Stimulated activated naive CD4-positive, alpha-beta T cell (primary cell): ENCODE data around the gene PCDH1.

ENCODE experiments used
- DNase-seq, 6 experiments: peaks; one replicate each; lab custom pipeline; 2025; lab: John Stamatoyannopoulos, UW

PCDH1 gene

DNA sequence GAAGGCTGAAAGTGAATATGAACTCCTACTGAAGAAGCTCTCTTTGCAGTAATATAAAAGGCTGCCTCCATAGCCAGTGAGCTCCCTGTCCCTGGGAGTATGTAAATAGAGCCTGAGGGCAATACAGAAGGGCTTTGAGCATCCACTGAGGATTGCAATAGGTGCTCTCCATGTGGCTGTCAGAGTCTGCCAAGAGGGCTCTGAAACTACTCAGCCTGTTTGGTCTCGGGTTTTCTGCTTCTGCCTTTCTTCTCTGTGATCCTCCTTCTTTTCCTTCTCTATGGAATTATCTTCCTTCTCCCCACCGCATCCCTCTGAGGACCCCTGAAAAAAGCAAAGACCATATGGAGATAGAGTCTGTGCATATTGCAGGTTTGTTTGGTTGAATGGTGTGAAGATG lies 69.4 kb downstream of the PCDH1 start:
- no peak for DNase-seq

DNA sequence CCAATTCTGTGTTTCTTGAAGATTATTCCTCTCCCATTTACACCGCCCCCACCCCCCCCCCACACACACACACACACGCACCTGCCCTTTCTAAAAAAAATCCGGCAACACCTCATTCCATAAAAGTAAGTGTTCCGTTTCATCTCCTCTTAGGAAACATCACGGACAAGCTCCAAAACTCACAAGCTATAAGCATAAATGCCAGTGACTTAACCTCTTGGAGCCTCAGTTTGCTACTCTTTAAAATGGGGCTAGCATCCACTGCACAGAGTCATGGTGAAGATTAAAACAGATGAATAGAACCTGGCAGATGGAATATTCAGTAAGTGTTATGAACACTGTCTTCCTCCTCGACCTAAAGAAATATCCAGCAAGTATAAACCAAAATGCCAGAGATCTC lies 70.5 kb downstream of the PCDH1 start:
- DNase-seq, result no peak

DNA sequence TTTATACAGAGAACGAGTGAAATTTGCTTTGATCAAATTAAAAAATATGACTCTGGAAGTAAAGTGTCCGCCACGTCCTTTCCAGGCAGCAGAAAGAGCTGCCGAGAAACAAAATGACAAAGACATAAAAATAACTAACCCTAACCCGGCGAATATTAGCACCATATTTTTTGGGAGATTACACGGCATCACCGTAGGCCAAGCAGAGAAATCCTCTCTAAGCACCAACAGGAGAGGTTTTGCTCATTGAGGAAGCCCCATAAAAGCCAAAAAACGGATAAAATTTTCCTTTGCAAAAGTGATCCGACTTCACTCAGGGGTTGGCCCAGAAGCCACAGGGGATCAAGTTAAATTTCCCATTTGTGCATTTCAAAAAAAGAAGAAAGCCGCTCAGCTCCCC lies 70.9 kb downstream of the PCDH1 start:
- DNase-seq, result no peak

DNA sequence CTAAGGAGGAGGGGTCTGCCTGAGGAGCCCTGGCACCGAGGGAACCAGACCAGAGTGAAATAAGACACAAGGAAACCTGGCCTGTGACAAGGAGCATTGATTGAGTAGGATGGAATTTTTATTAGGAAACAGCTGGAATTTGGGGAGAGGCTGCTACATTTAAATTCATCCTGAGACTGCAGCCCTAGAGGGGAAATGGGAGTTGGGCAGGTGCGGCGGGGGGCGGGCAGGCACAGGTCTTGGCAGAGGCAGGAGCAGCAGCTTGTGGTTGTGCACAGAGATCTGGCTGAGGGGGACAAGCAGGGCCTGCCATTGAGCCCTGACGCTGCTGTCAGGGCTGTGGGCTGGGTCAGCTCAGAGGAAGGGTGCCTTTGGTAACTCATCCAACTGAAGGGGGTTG lies 71.6 kb downstream of the PCDH1 start:
- DNase-seq, result no peak

DNA sequence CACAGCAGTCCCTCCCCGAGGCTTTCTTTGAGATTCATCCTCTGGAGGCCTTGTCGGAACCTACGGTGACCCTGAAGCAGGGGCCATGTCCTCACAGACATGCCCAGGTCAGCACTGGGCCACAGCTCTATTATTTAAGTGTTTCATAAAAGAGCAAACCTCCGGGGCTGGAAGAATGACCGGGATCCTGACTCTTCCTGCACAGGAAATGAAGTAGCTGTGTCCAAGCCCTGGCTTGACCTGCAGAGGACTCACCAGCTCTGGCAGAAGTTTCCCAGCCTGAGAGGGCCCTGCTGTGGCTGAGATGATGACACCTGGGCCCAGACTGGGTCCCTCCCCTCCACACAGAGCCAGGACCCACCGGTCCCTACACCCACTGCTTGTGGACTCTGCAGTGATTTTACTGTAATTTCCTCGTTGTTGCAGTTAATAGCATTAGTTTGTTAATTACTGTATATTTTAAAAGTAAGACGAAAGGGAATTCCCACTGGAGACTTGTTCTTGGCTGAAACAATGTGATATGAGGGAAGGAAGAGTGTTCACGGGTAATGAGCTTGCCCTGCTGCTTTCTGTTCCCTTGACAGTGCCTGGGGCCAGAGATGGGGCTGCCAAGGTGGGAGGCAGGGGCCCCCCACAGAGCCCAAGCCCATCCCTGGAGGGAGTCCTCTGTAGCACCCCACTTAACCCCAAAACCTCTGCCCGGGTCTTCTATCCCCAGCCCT lies 72.2 kb downstream of the PCDH1 start:
- no peak for DNase-seq

DNA sequence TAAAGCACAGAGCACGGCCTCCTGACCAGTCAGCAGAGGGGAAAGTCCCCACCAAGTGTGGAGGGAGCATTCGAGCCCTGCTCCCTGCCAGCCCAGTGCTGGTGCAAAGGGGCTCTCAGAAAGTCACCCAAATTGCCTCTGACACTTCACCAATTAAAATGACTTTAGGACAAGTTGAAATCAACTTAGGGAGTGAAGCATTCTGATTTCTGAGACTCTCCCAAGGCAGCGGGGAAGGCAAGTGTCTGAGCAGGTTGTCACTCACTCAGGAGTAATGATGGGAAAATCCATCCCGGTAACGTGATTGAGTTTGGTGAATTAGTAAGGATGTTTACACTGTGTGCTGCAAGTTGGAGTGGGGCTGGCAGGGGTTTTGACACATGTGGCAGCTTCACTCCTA lies 73.7 kb downstream of the PCDH1 start:
- no peak for DNase-seq
